GM21381 (cell line): ENCODE measurements around the gene CHRDL2.

Source experiments
- ATAC-seq: cut with Tn5 transposase; IDR thresholded peaks from one replicate; pipeline ENCODE4 v1.9.1; 2021; ENCODE audit warnings: mild to moderate bottlenecking, moderate library complexity; ENCODE audit not compliant: unreplicated experiment

Gene CHRDL2

GRCh38 chr11:74687237-74688023 is 43.8 kb downstream of the CHRDL2 start:
- ATAC-seq = no peak

DNA sequence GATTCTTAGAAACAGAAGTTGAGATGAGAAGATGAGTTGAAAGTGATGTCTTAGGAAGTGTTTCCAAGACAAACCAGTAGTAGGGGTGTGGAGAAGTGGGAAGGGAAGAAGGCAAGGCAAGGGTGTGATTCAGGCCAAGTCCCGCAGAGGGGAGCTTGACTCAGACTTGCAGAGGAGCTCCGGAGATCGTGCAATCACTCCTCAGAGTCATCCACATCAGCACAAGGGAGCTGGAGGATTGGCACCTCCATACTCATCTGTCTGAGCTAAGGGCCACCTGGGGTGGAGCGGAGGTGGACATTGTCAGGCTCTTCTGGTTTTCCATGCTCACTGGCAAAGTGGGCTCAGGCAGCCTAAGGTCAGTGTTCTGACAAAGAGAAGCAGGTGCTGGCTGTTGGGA is 44.4 kb downstream of the CHRDL2 start:
- ATAC-seq = no peak

- no peak for ATAC-seq
Measured at GRCh38 chr11:74685905-74686304, 45.3 kb downstream of the CHRDL2 start.

DNA sequence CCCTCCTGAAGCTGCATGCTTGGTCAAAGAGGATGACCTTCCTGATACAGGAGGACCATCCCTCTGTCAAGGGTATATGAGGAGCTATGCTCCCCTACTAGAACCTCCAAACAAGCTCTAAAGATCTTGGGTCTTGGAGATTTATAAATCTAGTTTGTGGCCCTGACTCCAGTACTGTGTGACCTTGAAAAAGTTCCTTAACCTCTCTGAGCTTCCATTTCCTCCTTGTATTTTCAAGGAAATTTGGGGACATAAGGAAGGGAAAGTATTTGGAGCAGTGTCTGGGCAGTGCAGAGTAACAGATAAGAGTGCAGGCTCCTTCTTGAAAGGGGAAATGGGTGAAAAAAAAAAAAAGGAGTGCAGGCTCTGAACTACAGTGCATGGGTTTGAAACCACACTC is 45.9 kb downstream of the CHRDL2 start:
- no peak for ATAC-seq

- no peak for ATAC-seq
Measured at GRCh38 chr11:74684661-74685060, 46.6 kb downstream of the CHRDL2 start.

GRCh38 chr11:74683941-74684481 is 47.2 kb downstream of the CHRDL2 start:
- no peak for ATAC-seq

DNA sequence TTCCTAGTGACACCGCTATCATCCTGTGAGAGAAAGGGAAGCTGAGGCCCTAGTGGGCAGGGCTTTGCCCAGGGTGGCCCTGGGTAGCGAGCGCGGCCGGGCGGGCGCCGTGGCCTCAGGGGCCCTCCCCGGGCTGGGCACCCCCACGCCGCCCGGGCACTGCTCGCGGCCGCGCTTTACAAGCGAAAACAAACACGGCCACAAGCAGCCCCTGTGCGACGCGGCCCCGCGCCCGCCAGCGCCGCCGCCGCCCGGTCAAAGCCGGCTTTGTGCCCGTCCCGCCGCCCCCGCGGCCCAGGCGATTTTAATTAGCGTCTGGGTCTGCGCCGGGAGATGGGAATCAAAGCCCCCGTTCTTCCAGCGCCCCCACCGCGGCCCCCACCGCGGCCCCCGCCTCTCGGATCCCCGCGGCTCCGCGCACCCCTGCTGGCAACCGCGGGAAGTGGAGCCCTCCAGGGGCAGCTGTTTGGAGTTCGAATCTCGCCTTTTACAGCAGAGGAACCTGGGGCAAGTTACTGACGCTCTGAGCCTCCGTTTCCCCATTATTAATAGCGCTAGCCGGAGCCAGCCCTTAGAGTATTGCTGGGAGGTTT is 47.9 kb downstream of the CHRDL2 start:
- no peak for ATAC-seq

DNA sequence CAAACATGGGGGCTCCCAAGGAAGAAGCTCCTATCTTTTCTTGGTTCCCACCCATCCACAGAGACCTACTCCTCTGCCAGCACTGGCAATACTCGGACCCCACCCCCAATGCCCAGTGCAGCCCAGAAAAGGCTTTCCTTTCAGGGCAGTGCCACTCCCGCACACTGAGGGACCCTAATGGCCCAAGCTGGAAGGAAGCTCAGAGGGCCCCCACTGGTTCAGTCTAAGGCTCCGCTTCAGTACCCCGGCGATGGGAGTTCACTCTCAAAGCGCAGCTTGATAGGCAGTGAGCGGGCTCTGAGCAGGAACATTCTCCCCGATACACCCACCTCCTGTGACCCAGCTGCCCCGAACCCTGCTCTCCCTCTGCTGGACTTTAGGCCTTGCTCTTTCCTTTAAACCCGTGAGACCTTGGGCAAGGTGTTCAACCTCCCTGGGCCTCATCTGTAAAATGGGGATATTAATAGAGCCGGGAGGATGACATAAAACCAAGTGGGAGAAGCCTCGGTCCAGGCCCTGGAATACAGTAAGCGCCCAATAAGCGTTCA is 48.4 kb downstream of the CHRDL2 start:
- ATAC-seq = no peak

DNA sequence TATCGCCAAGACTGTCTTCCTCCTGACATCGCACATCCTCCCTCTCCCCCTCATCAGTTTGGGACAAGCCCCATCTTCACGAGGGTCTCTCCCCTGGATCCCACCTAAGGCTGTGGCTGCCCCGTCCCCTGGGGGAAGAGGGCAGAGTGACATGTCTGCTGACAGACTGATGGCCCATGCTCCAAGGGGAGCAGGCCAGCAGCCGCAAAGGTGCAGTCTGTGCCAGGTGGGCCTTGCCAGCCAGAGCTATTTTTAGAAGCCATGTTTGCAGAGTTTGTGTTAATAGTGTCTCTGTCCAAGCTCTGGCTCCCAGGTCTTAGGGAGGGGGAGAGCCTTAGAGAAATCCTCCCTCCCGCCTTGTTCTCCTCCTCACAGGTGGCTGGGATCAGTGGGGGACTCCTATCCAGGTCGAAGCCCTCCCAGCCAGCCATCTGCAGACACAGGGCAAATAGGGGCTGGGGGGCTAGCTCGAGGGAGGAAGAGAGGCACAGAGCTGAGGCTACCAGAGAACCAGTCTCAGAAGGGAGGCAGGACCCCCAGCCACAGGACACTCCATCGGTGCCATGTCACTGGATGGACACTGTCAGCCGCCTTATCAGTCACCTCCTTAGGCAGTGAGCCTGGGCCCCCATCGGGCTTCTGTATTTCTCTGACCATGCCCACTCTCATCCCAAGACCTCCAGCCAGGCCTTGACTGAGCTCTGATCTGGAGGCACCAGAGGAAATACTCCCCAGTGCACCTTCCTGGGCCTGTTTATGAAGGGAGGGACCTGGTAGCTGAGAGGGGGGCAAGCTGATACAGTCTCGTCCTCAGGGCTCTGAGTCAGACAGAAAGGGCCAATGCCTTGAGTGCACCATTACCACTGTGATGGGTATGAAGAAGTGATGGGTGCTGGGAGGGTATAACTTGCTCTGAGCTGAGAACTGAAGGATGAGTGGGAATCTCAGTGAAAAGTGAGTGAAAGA is 49.3 kb downstream of the CHRDL2 start:
- ATAC-seq = no peak

GRCh38 chr11:74680703-74681531 is 50.3 kb downstream of the CHRDL2 start:
- no peak for ATAC-seq

DNA sequence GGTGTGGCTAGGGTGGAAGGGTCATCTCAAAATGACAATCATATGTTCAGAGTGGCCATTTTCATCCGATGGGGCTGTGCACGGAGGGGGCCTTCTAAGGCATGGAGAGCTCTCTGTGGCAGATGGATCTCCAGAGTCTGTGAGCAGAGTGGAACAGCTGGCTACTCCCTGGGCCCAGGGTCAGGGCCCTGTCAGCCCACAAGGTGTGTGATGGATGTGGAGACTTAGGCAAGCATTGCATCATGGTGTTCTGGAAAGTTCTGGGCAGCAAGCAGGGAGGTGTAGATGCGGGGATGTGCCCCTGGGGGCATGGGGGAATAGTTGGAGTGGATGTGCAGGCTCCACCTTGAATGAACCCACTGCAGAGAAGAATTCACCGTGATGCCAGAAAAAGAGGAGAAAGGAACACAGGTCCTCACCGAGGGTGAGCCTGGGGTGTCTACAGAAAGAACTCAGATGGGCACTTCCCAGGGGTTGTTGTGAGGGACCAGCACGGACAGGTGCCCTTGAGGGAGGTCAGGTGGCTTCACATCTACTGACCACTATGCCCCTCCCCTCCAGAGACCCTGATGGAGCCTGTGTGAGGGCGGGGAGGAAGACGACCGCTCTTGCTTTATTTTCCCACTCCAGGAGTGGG is 51.1 kb downstream of the CHRDL2 start:
- no peak for ATAC-seq

- no peak for ATAC-seq
Measured at GRCh38 chr11:74679513-74679865, 51.7 kb downstream of the CHRDL2 start.

GRCh38 chr11:74678591-74679512 is 52.4 kb downstream of the CHRDL2 start:
- ATAC-seq = no peak

DNA sequence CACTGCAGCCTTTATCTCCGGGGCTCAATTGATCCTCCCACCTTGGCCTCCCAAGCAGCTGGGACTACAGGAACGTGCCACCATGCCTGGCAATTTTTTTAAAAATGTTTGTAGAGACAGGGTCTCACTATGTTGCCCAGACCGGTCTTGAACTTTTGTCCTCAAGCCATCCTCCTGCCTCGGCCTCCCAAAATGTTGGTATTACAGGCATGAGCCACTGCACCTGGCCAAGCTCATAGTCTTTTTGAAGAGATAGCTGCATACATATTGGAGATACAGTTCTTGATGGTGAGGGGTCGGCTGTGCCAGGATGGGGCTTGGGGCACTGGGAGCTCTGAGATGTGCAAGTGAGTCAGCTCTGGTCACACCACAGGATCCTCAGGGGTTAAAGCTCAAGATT is 53.2 kb downstream of the CHRDL2 start:
- ATAC-seq = no peak

GRCh38 chr11:74677131-74677530 is 54.1 kb downstream of the CHRDL2 start:
- no peak for ATAC-seq

- no peak for ATAC-seq
Measured at GRCh38 chr11:74676596-74676995, 54.6 kb downstream of the CHRDL2 start.

GRCh38 chr11:74675761-74676160 is 55.5 kb downstream of the CHRDL2 start:
- no peak for ATAC-seq

DNA sequence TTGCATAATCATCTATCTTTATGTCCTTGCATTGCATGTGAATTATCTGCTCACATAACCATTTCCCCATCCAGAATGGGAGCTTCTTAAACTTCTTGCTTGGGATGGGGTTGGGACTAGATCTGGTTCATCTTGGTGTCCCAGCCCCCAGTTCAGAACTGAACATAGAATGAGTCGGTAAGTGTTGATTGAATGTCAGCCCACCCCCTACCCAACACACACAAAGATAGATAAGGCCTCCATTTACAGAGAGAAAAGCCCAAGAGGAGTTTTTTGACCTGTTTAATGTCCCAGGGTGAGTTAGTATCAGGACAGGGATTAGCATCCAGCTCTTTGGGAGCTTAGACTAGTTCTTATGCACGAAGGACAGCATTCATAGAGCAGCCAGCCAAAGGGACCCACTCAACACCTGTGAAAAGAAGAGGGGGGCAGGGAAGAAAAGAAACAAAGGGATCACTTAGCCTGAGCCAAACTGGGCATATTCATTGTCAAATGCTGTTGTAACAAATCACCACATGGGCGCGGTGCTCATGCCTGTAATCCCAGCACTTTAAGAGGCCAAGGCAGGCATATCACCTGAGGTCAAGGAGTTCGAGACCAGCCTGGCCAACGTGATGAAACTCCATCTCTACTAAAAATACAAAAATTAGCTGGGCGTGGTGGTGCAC is 57.4 kb downstream of the CHRDL2 start:
- no peak for ATAC-seq
